Adrenal gland (tissue), 12 donors: ENCODE measurements around the gene RAB33B. TPM values are rescaled to one million over a fixed set of nuclear protein-coding genes. Genes with fewer than 3 reads are reported as not detected.

Experiments used
- DNase-seq, 7 donors: peaks; one replicate each; pipeline ENCODE4 v3.0.0-alpha.2; 2019 to 2020
- H3K27ac ChIP-seq, 5 donors: fragments of 200-600 bp; sonication (generic) in 4 of 5; 1 replicate in 3 of 5; 2 replicates in 2 of 5; pipeline versions ENCODE4 v1.5.1 to v1.8.0; 2016 to 2020; ENCODE audit warnings: mild to moderate bottlenecking in 1 of 5
- H3K27me3 ChIP-seq: fragments of 200-600 bp; 2 replicates; pipeline ENCODE4 v1.8.0; 2021
- H3K36me3 ChIP-seq, 2 donors: fragments of 200-600 bp; replicated peaks in 1 of 2; 1 replicate in 1 of 2; 2 replicates in 1 of 2; pipeline versions ENCODE4 v1.5.1 to v1.8.0; 2018 to 2022
- H3K4me1 ChIP-seq, 2 donors: fragments of 200-600 bp; replicated peaks in 1 of 2; 1 replicate in 1 of 2; 2 replicates in 1 of 2; pipeline versions ENCODE4 v1.5.1 to v1.8.0; 2018 to 2021
- H3K4me3 ChIP-seq, 4 donors: fragments of 200-600 bp; sonication (generic) in 3 of 4; one replicate each; pipeline ENCODE4 v1.5.1; 2016 to 2018
- H3K9me3 ChIP-seq, 3 donors: fragments of 200-600 bp; sonication (generic) in 1 of 3; replicated peaks in 1 of 3; 1 replicate in 2 of 3; 2 replicates in 1 of 3; pipeline versions ENCODE4 v1.5.1 to v1.8.0; 2016 to 2021
- POLR2A ChIP-seq, 2 donors: fragments of 450-650 bp; IDR thresholded peaks; one replicate each; pipeline ENCODE4 v1.6.1; 2017; ENCODE audit warnings: antibody characterized with exemption in 2 of 2, mild to moderate bottlenecking in 2 of 2, moderate library complexity in 1 of 2
- WGBS, 4 donors: extraction: QIAGEN DNeasy Blood & Tissue Kit in 2 of 4; methylation state at CpG; one replicate each; pipeline versions ENCODE4 v1.1.5 to v1.1.7; 2013 to 2017; 5-methylcytosine and 5-hydroxymethylcytosine counted together
- intact Hi-C, 2 donors: fragments of 100-400 bp; cut with DNase I; formaldehyde crosslinking; loops; one replicate each; pipeline versions ENCODE4 v1.14.1 to v1.15.0; 2022 to 2023
- polyA plus RNA-seq, 3 donors: library from polyadenylated mRNA; stranded (reverse); fragments of 200-250 nt in 2 of 3; fragments of 350-450 nt in 1 of 3; fragmentation: Illumina TruSeq in 1 of 3; extraction: RNeasy Lipid Tissue Mini Kit (QIAGEN cat#74804) in 1 of 3; gene quantifications; one replicate each; pipeline ENCODE4 v1.2.3, GENCODE V29; 2013 to 2014
- total RNA-seq, 9 donors: library from RNA; depleted of rRNA in 4 of 9; stranded (reverse); fragments of >200 nt in 4 of 9; fragments of 120-200 nt in 1 of 9; fragmentation: NEBNext Ultra II Directional in 1 of 9; extraction: Animal tissue kit (Norgen Biotek cat#: 25700) in 1 of 9; gene quantifications; one replicate each; pipeline versions ENCODE4 v1.1.0 to v1.2.4, GENCODE V29; 2013 to 2023
- TF ChIP-seq, protein P1 (sequence below), 6 experiments: fragments of 450-650 bp in 4 of 6; fragments of 200-600 bp in 2 of 6; sonication (generic) in 1 of 6; IDR thresholded peaks; 1 replicate in 5 of 6; 2 replicates in 1 of 6; pipeline versions ENCODE4 v1.5.1 to v1.8.0; 2016 to 2021; ENCODE audit warnings: antibody characterized with exemption in 6 of 6, mild to moderate bottlenecking in 2 of 6, moderate library complexity in 1 of 6
- donor health status: healthy with polysubstance abuse.
- donor health status: Bipolar disorder and iron deficiency.
- donor health status: DM: yes; HTN: yes; CAD: no.
- donor health status: DM: no; HTN: no; CAD: no.
- donor health status: DM: no; HTN: no; CAD: no.
- donor health status: DM: yes; HTN: yes; CAD: no.

The RAB33B gene
- total and polyA plus RNA-seq, 12 donors = 2.0 to 9.4 (median 6.3) TPM

DNA sequence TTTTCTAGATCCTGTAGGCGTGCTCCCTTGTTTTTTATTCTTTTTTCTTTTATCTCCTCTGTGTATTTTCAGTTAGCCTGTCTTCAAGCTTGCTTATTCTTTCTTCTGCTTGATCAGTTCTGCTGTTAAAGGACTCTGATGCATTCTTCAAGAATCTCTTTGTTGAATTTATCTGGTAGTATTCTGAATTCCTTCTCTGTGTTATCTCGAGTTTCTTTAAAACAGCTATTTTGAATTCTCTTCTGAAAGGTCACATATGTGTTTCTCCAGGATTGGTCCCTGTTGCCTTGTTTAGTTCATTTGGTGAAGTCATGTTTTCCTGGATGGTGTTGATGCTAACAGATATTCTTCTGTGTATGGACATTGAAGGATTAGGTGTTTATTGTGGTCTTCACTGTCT, 15.3 kb downstream of the RAB33B start:
- H3K9me3 ChIP-seq = peaks cover 0 to 12% (median 0%) of the 10 kb centered on the region in 3 donors
- no peak overlapping the region for H3K4me3 ChIP-seq
- no peak for DNase-seq
- TF ChIP-seq POLR2A (IDR thresholded peaks at IDR 0.05) = no peak
- TF ChIP-seq, protein P1, sequence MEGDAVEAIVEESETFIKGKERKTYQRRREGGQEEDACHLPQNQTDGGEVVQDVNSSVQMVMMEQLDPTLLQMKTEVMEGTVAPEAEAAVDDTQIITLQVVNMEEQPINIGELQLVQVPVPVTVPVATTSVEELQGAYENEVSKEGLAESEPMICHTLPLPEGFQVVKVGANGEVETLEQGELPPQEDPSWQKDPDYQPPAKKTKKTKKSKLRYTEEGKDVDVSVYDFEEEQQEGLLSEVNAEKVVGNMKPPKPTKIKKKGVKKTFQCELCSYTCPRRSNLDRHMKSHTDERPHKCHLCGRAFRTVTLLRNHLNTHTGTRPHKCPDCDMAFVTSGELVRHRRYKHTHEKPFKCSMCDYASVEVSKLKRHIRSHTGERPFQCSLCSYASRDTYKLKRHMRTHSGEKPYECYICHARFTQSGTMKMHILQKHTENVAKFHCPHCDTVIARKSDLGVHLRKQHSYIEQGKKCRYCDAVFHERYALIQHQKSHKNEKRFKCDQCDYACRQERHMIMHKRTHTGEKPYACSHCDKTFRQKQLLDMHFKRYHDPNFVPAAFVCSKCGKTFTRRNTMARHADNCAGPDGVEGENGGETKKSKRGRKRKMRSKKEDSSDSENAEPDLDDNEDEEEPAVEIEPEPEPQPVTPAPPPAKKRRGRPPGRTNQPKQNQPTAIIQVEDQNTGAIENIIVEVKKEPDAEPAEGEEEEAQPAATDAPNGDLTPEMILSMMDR (IDR thresholded peaks at IDR 0.05) = no peak
- H3K4me1 ChIP-seq = peaks cover 0 to 8% of the 10 kb centered on the region in 2 donors
- intact Hi-C loops = no loop called here
- H3K27ac ChIP-seq = no peak overlapping the region
- H3K36me3 ChIP-seq = peaks cover 0 to 8% of the 10 kb centered on the region in 2 donors
- H3K27me3 ChIP-seq = no peaks in the 10 kb centered on the region
- WGBS, 4 donors = 90 to 94% (median 92%) methylated on average over 2 of the region's 2 CpGs

DNA sequence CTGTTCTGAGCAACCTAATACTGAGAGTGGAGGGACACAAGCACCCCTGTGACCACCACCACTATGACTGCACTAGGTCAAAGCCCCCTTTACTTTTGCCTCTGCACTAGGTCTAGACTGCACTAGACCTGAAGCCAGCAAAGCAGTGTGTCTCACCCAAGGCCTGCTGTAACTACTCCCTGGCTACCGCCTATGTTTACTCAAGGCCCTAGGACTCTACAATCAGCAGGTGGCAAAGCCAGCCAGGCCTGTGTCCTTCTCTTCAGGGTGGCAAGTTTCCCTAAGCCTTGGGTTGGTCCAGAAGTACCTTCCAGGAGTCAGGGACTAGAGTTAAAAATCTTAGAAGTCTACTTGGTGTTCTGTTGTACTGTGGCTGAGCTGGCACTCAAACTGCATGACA, 15.9 kb downstream of the RAB33B start:
- intact Hi-C loops = no loop called here
- H3K36me3 ChIP-seq = peaks cover 0 to 8% of the 10 kb centered on the region in 2 donors
- WGBS, 4 donors = 47 to 77% (median 67%) methylated on average over 1 of the region's 1 CpG
- TF ChIP-seq POLR2A (IDR thresholded peaks at IDR 0.05) = no peak
- TF ChIP-seq, protein P1 (IDR thresholded peaks at IDR 0.05) = no peak
- no peak overlapping the region for H3K27ac ChIP-seq
- H3K4me1 ChIP-seq = peaks cover 0 to 8% of the 10 kb centered on the region in 2 donors
- no peak overlapping the region for H3K4me3 ChIP-seq
- no peaks in the 10 kb centered on the region for H3K27me3 ChIP-seq
- peaks cover 0 to 12% (median 0%) of the 10 kb centered on the region in 3 donors for H3K9me3 ChIP-seq
- no peak for DNase-seq

DNA sequence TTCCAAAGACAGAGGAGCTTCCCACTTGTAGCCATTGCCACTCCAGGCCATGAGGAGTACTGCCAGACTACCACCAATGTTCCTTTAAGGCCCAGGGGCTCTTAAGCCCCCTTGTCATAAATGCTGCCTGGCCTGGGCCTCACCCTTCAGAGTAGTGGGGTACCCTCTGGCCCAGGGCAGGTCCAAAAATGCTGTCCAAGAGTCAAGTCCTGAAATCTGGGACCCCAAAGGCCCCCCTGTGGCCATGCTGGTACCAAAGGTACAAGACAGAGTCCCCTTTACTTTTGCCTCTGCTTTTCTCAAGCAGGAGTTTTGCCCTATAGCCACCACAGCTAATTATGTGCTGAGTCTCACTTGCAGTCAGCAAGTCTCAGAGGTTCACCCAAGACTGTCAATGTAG, 16.4 kb downstream of the RAB33B start:
- no peak for TF ChIP-seq POLR2A (IDR thresholded peaks at IDR 0.05)
- TF ChIP-seq, protein P1 (IDR thresholded peaks at IDR 0.05) = no peak
- Histone ChIP-seq H3K27me3 (no peaks in the 10 kb centered on the region), H3K36me3 (peaks cover 0 to 8% of the 10 kb centered on the region in 2 donors), H3K4me1 (peaks cover 0 to 8% of the 10 kb centered on the region in 2 donors), H3K9me3 (peaks cover 0 to 12% (median 0%) of the 10 kb centered on the region in 3 donors), H3K27ac (no peak overlapping the region), H3K4me3 (no peak overlapping the region)
- DNase-seq = no peak
- intact Hi-C loops = no loop called here

DNA sequence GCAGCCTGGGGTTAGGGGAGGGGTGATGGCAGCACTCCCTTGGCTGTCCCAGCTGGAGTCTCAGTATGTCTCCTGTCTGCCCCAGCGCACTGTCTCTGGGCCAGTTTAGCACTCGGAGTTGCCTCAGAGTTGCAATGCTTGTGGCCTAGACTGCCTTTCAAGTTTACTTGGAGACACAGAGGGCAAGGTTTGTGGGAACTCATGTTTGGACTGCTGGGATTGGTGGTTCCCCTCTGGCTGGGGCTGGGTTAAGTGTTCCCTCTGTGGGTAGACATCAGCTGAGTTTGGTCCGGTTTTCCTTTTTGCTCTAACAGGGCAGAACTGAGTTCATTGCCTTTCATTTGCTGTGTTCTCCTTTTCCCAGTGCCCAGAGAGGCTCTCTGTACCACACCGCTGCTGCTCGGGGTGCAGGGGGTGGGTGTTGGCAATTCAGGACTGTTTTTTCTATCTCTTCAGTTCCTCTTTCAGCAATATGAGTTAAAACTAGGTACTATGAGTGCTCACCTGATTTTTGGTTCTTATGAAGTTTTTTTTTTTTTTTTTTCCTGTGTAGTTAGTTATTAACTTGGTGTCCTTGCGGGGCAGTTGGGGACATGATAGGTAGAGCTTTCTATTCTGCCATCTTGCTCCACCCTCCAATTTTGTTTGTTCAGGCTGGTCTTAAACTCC, 17.2 kb downstream of the RAB33B start:
- Histone ChIP-seq H3K9me3 (peaks cover 0 to 12% (median 0%) of the 10 kb centered on the region in 3 donors), H3K4me1 (peaks cover 0 to 4% of the 10 kb centered on the region in 2 donors), H3K27ac (no peak overlapping the region), H3K36me3 (peaks cover 0 to 8% of the 10 kb centered on the region in 2 donors), H3K27me3 (no peaks in the 10 kb centered on the region), H3K4me3 (no peak overlapping the region)
- DNase-seq = no peak
- intact Hi-C loops = no loop called here
- WGBS, 4 donors = 90 to 97% (median 92%) methylated on average over 6 of the region's 6 CpGs
- TF ChIP-seq, protein P1 (IDR thresholded peaks at IDR 0.05) = no peak
- no peak for TF ChIP-seq POLR2A (IDR thresholded peaks at IDR 0.05)
